LNCaP clone FGC (cell line): ENCODE measurements around the gene TMEM131L.

Experiments used
- DNase-seq: peaks from one replicate; pipeline ENCODE4 v3.0.0-alpha.2; 2011; ENCODE audit warnings: low read depth
- H3K4me3 ChIP-seq: 2 replicates; pipeline ENCODE4 v1.5.1; 2011; ENCODE audit warnings: mild to moderate bottlenecking, low read depth, low read length, control low read depth
- TF ChIP-seq, protein P1 (sequence below): IDR thresholded peaks from 2 replicates; pipeline ENCODE4 v1.5.1; 2012; ENCODE audit warnings: mild to moderate bottlenecking; ENCODE audit not compliant: control insufficient read depth, insufficient read depth; ENCODE audit errors: extremely low read depth

TMEM131L gene

DNA sequence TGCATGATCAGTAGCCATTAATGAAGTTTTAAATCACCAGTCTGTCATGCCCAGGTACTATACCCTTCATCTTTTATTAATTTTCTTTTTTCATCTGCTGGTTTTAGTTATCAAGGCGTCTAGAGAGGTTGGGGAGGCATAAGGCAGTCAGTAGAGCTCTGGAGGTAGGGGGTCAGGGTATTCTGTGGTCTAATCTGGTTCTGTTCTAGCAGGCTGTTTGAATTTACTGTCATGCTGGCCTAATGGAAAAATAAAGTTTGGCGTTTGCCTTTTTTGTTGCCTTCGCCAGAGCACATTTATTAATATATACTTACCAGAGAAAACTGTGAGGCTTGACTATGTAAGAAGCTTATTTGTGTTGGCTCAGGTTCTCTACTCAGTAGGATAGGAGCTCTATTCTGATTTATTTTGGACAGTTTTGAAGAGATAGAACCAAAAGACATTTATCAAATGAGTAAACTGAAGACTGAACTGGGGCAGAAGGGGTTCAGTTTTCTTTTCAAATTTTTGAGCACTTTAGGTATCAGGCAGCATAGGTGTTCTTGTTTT lies 46.9 kb downstream of the TMEM131L start:
- DNase-seq = no peak
- TF ChIP-seq, protein P1, sequence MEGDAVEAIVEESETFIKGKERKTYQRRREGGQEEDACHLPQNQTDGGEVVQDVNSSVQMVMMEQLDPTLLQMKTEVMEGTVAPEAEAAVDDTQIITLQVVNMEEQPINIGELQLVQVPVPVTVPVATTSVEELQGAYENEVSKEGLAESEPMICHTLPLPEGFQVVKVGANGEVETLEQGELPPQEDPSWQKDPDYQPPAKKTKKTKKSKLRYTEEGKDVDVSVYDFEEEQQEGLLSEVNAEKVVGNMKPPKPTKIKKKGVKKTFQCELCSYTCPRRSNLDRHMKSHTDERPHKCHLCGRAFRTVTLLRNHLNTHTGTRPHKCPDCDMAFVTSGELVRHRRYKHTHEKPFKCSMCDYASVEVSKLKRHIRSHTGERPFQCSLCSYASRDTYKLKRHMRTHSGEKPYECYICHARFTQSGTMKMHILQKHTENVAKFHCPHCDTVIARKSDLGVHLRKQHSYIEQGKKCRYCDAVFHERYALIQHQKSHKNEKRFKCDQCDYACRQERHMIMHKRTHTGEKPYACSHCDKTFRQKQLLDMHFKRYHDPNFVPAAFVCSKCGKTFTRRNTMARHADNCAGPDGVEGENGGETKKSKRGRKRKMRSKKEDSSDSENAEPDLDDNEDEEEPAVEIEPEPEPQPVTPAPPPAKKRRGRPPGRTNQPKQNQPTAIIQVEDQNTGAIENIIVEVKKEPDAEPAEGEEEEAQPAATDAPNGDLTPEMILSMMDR = no peak
- H3K4me3 ChIP-seq = no peak overlapping the region

DNA sequence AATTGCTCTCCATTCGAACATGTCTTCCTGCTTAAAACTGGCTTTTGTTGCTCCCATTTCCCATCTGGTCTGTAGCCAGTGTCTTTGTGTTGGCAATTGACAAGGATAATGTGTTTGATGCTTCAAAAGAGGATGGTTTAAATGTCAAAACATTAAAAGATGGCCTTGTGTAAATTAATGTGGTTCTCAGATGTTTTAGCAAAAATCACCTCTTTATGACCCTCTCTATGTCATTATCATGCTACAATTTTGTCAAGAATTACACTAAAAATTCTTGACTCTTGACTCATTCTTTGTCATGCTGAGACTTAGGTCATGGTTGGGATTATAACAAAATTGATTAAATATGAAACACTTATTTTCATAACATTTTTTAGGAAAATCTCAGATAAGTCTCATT lies 47.4 kb downstream of the TMEM131L start:
- TF ChIP-seq, protein P1 = no peak
- DNase-seq = no peak
- no peak overlapping the region for H3K4me3 ChIP-seq

DNA sequence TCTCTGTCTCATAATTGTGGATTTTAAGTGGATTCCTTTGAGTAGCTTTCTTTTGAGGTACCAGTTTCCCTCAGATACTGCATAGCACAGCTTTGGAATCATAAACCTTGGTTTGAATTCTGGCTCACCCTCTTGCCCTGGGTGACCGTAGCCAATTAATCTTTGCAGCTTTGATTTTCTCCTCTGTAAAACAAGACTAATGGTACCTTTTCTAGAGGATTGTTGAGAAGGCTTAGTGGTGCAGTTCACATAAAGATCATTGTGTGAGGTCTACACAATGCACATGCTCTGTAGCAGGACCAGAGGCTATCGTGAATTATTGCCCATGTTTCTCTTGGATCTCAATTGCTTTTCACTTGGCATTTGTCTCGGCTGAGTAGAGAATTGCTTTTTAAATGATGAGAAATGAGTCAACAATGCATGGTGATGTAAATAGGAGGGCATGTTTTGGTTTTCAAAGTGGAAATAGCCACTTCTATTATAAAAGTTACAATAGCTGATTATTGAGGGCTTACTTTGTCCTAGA lies 47.9 kb downstream of the TMEM131L start:
- DNase-seq = no peak
- TF ChIP-seq, protein P1 = no peak
- no peak overlapping the region for H3K4me3 ChIP-seq

DNA sequence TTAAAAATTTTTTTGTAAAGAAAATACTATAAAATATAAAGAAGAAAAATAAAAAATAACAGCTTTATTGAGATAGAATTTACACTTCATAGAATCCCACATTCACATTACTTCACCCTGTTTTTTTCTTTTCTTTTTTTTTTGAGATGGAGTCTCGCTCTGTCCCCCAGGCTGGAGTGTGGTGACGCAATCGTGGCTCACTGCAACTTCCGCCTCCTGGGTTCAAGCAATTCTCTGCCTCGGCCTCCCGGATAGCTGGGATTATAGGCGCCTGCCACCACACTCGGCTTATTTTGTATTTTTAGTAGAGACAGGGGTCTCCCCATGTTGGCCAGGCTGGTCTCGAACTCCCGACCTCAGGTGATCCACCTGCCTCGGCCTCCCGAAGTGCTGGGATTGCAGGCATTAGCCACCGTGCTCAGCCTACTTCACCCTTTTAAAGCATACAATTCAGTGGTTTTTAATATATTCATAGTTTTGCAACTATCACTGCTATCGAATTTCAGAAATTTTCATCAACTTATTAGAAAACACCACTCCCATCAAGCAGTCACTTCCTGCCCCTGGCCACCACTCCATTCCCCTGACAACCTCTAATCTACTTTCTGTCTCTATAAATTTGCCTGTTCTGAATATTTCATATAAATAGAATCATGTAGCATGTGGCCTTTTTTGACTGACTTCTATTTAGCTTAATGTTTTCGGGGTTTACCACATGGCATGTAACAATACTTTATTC lies 48.7 kb downstream of the TMEM131L start:
- no peak for DNase-seq
- TF ChIP-seq, protein P1 = no peak

DNA sequence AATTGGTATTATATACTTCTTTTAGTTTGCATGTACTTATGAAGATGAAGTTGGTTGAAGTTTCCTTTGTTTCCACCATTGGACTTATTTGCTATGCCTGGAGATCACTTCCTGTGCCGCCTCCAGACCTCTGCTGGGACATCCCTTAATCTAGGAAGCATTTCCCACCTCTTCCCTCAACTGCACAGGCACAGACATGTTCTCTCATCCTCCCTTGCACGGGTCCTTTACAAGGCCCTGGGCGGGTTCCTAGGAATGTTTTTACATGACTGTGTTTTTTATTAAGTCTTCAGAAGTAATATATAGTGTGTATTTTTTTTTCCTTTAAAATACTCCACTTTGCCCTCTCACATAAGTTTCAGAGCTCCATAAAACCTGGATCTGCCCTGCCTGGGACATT lies 51.0 kb downstream of the TMEM131L start:
- TF ChIP-seq, protein P1 = no peak
- H3K4me3 ChIP-seq = no peak overlapping the region
- DNase-seq = no peak

More for the DNA sequence above, 48.7 kb downstream of the TMEM131L start:
- H3K4me3 ChIP-seq = no peak overlapping the region

DNA sequence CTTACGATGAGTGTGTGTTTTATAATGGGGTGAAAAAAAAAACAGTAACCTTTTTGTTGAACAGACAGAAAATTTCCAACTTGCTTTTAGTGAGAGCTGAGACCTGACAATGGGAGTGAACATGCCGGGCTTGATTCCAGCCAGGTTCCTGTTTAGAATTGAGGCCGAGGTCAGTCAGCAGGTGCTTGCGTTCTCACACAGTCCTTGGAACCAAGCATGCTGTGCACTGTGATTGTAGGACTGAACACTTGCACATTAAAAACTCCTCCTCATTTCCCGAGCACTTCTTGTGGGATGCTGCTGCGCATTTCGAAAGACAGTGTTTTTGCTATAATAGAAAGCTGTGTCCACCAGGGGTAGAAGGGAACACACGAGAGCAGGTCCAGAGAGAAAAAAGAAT lies 51.8 kb downstream of the TMEM131L start:
- no peak for DNase-seq
- no peak overlapping the region for H3K4me3 ChIP-seq
- TF ChIP-seq, protein P1 = no peak
